Muscle layer of duodenum (tissue), 2 donors: Measurements from ENCODE around the gene TNFRSF21.
"Not testable (repeated sequence)": the region's sequence is repeated elsewhere in the genome, so short reads cannot be mapped to it uniquely, and the experiment has no call there.

Experiments used
- H3K27ac ChIP-seq: one replicate; pipeline ENCODE4 v1.7.0; 2013; ENCODE audit warnings: mild to moderate bottlenecking, low read length
- H3K27me3 ChIP-seq: one replicate; pipeline ENCODE4 v1.7.0; 2013; ENCODE audit warnings: low read depth, mild to moderate bottlenecking, control low read depth, low read length
- H3K36me3 ChIP-seq, 2 donors: one replicate each; pipeline ENCODE4 v1.7.0; 2013; ENCODE audit warnings: low read length in 2 of 2, control low read depth in 1 of 2, mild to moderate bottlenecking in 1 of 2; ENCODE audit not compliant: insufficient read depth in 2 of 2, control insufficient read depth in 1 of 2
- H3K4me1 ChIP-seq, 2 donors: one replicate each; pipeline ENCODE4 v1.7.0; 2013; ENCODE audit warnings: low read length in 2 of 2, mild to moderate bottlenecking in 2 of 2, control low read depth in 1 of 2, moderate library complexity in 1 of 2; ENCODE audit not compliant: insufficient read depth in 2 of 2, control insufficient read depth in 1 of 2
- H3K4me3 ChIP-seq, 2 donors: one replicate each; pipeline ENCODE4 v1.7.0; 2013; ENCODE audit warnings: low read length in 2 of 2, low read depth in 1 of 2, mild to moderate bottlenecking in 1 of 2
- H3K9me3 ChIP-seq, 2 donors: one replicate each; pipeline ENCODE4 v1.7.0; 2013; ENCODE audit warnings: low read length in 2 of 2, control low read depth in 1 of 2, mild to moderate bottlenecking in 1 of 2; ENCODE audit not compliant: control insufficient read depth in 1 of 2
- donor health status: healthy.

TNFRSF21 gene

GRCh38 chr6:47286301-47286700 lies 23.4 kb downstream of the TNFRSF21 start:
- H3K36me3 ChIP-seq: peaks cover 13 to 30% of the 10 kb centered on the region in 2 donors
- peaks cover 0 to 9% of the 10 kb centered on the region in 2 donors for H3K9me3 ChIP-seq
- no peak overlapping the region for H3K4me3 ChIP-seq
- H3K27ac ChIP-seq: no peak overlapping the region
- no peaks in the 10 kb centered on the region for H3K4me1 ChIP-seq
- H3K27me3 ChIP-seq: no peaks in the 10 kb centered on the region

DNA sequence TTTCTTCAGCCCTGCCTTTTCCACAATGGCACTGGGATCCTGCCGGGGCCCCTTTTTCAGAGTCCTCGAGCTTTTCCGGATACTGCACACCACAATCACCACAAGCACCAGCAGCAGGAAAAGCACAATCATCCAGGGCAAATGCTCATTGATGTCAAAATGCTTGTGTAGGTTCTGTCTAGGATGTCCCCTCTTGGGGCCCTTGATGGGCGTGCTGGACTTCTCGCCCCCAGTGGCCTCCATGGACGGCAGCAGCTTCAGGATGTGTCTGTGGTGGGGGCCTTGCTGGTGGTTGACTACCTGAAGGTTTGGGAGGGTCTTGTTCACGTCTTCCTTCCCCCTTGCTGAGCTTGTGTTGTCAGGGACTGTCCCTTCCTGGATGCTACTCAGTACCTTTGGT lies 25.7 kb downstream of the TNFRSF21 start:
- no peaks in the 10 kb centered on the region for H3K4me1 ChIP-seq
- no peak overlapping the region for H3K4me3 ChIP-seq
- no peak overlapping the region for H3K27ac ChIP-seq
- H3K9me3 ChIP-seq: no peaks in the 10 kb centered on the region
- no peaks in the 10 kb centered on the region for H3K27me3 ChIP-seq
- peaks cover 13 to 28% of the 10 kb centered on the region in 2 donors for H3K36me3 ChIP-seq

DNA sequence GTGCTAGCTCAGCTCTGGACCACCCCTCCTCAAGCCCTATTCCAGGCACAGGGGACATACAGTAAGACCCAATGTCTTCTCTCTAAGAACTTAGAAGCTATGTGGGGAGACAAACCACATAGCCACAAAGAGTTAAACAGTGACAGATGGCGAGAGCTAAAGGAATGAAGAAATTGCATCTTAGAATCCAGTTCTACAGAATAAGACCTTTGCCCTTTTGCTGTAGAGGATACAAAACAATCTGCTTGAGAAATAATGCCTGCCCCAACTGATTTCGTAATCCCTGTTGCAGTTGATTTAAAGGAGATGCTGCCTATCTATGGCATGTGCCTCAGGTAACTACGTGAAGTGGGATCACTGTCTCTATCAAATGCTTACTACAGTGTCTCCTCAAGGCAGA lies 31.2 kb downstream of the TNFRSF21 start:
- no peaks in the 10 kb centered on the region for H3K27me3 ChIP-seq
- H3K36me3 ChIP-seq: peaks cover 0 to 4% of the 10 kb centered on the region in 2 donors
- no peaks in the 10 kb centered on the region for H3K9me3 ChIP-seq
- no peak overlapping the region for H3K4me3 ChIP-seq
- H3K4me1 ChIP-seq: peaks cover 0 to 7% of the 10 kb centered on the region in 2 donors
- H3K27ac ChIP-seq: no peak overlapping the region

DNA sequence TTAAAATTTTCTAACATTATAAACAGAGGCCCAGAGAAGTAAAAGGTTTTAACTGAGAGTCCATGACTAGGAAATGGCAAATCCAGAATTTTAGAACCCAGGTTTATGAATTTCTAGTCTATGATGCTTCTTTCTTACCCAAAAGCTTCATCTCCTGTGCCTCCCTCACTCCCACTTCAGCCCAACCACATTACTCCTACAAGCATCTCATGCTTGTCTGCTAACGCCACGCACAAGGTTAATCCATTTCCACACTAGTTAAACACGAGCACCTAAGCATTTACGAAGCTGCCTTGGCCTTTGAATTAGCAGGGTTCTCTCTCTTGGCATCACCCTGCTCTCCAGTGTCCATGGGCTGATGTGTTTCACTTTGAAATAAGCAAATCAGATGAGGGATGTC lies 32.0 kb downstream of the TNFRSF21 start:
- Histone ChIP-seq H3K4me3 (no peak overlapping the region), H3K4me1 (peaks cover 0 to 7% of the 10 kb centered on the region in 2 donors), H3K36me3 (peaks cover 0 to 4% of the 10 kb centered on the region in 2 donors), H3K9me3 (no peaks in the 10 kb centered on the region), H3K27ac (no peak overlapping the region), H3K27me3 (no peaks in the 10 kb centered on the region)

DNA sequence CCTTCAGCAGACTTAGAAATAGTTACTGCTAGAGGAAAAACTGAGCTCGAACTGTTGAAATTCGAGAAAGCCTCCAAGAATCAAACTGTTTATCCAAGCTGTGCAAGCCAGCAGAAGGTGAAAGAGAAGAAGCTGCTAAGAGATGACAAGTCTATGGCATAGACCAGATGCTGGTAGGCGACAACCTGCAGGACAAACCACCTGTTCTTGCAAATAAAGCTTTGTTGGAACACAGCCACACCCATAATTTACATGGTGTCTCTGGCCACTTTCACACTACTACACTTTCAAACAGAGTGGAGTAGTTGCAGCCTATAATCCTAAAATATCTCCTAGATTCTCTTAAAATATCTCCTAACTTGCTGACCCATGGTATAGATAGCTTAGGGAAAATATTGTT lies 33.3 kb downstream of the TNFRSF21 start:
- Histone ChIP-seq H3K4me3 (no peak overlapping the region), H3K27me3 (no peaks in the 10 kb centered on the region), H3K27ac (no peak overlapping the region)

DNA sequence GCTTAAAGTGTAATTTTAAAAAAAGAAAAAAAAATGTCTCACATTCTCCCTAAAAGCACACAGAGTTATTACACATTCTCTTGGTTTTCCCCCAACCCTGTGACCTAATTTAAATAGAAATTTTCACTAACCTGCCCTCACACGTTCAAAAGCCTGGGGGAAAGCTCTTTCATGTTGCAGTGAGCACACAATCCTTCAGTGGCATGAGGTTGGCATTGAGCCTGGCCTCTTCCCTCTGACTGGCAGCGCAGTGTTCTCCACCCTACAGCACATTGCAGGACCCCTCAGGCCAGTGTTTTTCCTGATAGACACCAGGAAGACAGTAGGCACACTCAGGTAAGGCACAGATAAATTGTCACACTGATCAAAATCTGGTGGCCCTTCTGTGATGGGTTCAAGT lies 34.1 kb downstream of the TNFRSF21 start:
- H3K4me1 ChIP-seq: peaks cover 0 to 7% of the 10 kb centered on the region in 2 donors
- H3K36me3 ChIP-seq: peaks cover 0 to 4% of the 10 kb centered on the region in 2 donors
- no peaks in the 10 kb centered on the region for H3K9me3 ChIP-seq
- no peak overlapping the region for H3K27ac ChIP-seq
- no peak overlapping the region for H3K4me3 ChIP-seq
- H3K27me3 ChIP-seq: no peaks in the 10 kb centered on the region

More for the DNA sequence above, 33.3 kb downstream of the TNFRSF21 start:
- Histone ChIP-seq H3K4me1 (peaks cover 0 to 7% of the 10 kb centered on the region in 2 donors), H3K36me3 (peaks cover 0 to 4% of the 10 kb centered on the region in 2 donors), H3K9me3 (no peaks in the 10 kb centered on the region)

DNA sequence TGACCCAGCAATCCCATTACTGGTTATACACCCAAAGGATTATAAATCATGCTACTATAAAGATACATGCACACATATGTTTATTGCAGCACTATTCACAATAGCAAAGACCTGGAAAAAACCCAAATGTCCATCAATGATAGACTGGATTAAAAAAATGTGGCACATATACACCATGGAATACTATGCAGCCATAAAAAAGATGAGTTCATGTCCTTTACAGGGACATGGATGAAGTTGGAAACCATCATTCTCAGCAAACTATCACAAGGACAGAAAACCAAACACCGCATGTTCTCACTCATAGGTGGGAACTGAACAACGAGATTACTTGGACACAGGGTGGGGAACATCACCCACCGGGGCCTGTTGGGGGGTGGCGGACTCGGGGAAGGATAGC lies 34.6 kb downstream of the TNFRSF21 start:
- not testable (repeated sequence) for H3K4me1 ChIP-seq, H3K9me3 ChIP-seq, H3K4me3 ChIP-seq, H3K36me3 ChIP-seq, H3K27ac ChIP-seq, H3K27me3 ChIP-seq

DNA sequence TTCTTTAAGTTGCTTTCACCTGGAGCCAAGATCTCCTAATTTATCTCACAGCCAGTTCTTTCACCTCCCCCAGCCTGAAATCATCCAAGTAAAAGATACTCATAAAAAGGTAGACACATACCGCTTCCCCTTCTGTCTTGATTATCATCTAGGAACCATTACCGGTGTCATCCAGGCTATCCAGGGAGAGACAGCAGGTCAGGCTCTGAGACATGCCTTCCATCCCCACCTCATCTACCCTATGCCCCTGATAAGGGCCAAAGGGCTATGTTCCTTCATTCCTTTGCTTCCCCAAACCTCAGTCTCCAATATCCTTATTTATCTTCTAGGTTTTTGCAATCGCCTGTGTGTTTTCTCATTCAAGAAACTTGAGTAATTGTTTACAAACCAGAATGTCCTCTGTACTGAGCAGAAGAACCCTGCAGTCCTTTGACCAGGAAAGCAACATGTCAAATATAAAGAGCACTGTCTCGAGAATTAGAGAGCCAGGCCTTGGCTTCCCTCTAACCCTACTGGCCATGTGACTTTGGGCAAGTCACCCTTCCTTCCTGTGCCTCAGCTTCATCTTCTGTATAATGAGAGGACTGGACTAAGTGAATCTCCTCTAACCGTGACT lies 41.0 kb downstream of the TNFRSF21 start:
- Histone ChIP-seq H3K36me3 (no peaks in the 10 kb centered on the region), H3K27ac (no peak overlapping the region), H3K9me3 (no peaks in the 10 kb centered on the region), H3K4me3 (no peak overlapping the region), H3K27me3 (no peaks in the 10 kb centered on the region), H3K4me1 (no peaks in the 10 kb centered on the region)

GRCh38 chr6:47267301-47267700 lies 42.4 kb downstream of the TNFRSF21 start:
- Histone ChIP-seq H3K27me3 (no peaks in the 10 kb centered on the region), H3K4me3 (no peak overlapping the region), H3K36me3 (no peaks in the 10 kb centered on the region), H3K4me1 (peaks cover 0 to 3% of the 10 kb centered on the region in 2 donors), H3K9me3 (no peaks in the 10 kb centered on the region), H3K27ac (no peak overlapping the region)

DNA sequence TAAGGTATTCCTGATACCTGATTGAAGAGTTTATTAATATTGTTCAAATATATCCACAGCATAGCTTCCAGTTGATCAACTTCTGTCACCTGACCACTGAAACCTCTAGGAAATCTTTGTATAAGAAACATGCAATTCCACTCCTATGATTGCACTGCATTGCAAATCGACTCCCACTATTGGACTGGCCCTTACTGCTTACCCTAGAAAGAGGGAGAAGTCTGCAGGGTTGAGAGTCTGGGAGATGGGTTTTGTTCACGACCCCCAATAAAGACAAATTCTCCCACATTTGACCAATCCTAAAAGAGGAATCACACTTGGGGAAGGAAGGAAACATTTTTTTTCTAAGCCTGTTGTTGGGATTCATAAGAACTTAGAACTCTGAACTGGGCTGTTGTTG lies 43.7 kb downstream of the TNFRSF21 start:
- no peak overlapping the region for H3K27ac ChIP-seq
- H3K36me3 ChIP-seq: no peaks in the 10 kb centered on the region
- no peaks in the 10 kb centered on the region for H3K9me3 ChIP-seq
- no peaks in the 10 kb centered on the region for H3K27me3 ChIP-seq
- peaks cover 0 to 4% of the 10 kb centered on the region in 2 donors for H3K4me1 ChIP-seq
- H3K4me3 ChIP-seq: no peak overlapping the region

- H3K27ac ChIP-seq: no peak overlapping the region
- H3K4me1 ChIP-seq: peaks cover 0 to 4% of the 10 kb centered on the region in 2 donors
These were observed 44.9 kb downstream of the TNFRSF21 start for GRCh38 chr6:47264775-47265184.

DNA sequence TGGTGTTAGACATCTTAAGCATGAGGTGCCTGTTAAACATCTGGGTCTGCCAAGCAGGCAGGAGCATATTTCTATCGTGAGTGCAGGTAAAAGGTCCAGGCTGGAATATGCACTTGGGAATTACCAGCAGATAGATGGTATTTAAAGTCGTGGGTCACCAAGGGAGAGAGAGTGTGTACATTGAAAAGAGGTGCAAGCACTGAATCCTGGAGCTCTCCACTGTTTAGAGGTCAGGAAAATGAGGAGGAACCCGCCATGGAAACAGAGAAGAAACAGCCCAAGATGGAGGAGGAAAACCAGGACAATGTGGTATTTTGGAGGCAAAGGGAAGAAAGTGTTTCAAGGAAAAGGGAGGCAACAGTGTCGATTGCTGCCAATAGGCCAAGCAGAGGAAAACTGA lies 46.4 kb downstream of the TNFRSF21 start:
- peaks cover 0 to 4% of the 10 kb centered on the region in 2 donors for H3K4me1 ChIP-seq
- H3K4me3 ChIP-seq: no peak overlapping the region
- H3K36me3 ChIP-seq: no peaks in the 10 kb centered on the region
- H3K27ac ChIP-seq: no peak overlapping the region
- no peaks in the 10 kb centered on the region for H3K27me3 ChIP-seq
- no peaks in the 10 kb centered on the region for H3K9me3 ChIP-seq

More at GRCh38 chr6:47264775-47265184, 44.9 kb downstream of the TNFRSF21 start:
- Histone ChIP-seq H3K27me3 (no peaks in the 10 kb centered on the region), H3K36me3 (no peaks in the 10 kb centered on the region), H3K4me3 (no peak overlapping the region), H3K9me3 (no peaks in the 10 kb centered on the region)
